ENCODE results near the gene NCKAP1.
A peak's percentile ranks its signal among the peaks of the same experiment; 100 is the strongest.

The NCKAP1 gene

GRCh38 chr2:182870227-182870626 is 168.0 kb downstream of the NCKAP1 start:
- no peak for DNase-seq (ENCODE audit: low read depth)

GRCh38 chr2:182868054-182868796 is 170.0 kb downstream of the NCKAP1 start:
- DNase-seq (ENCODE audit: low read depth): no peak
- H3K4me3 ChIP-seq (ENCODE audit: low read depth, low read length): no peak overlapping the region
- in situ Hi-C loops (cut with HindIII; ENCODE audit: low sequenced_read_pairs): no loop called here
- TF ChIP-seq CTCF (IDR thresholded peaks at IDR 0.05; ENCODE audit: low read depth, low read length, missing control alignments): no peak

More at GRCh38 chr2:182870227-182870626, 168.0 kb downstream of the NCKAP1 start:
- in situ Hi-C loops (cut with HindIII; ENCODE audit: low sequenced_read_pairs): no loop called here
- peak; percentile 18 for TF ChIP-seq CTCF (IDR thresholded peaks at IDR 0.05; ENCODE audit: low read depth, low read length, missing control alignments)
- H3K4me3 ChIP-seq (ENCODE audit: low read depth, low read length): no peak overlapping the region

GRCh38 chr2:182867426-182868053 is 170.7 kb downstream of the NCKAP1 start:
- peak overlapping the region; percentile 45 for H3K4me3 ChIP-seq (ENCODE audit: low read depth, low read length)
- in situ Hi-C loops (cut with HindIII; ENCODE audit: low sequenced_read_pairs): no loop called here
- DNase-seq (ENCODE audit: low read depth): no peak
- no peak for TF ChIP-seq CTCF (IDR thresholded peaks at IDR 0.05; ENCODE audit: low read depth, low read length, missing control alignments)

- H3K4me3 ChIP-seq (ENCODE audit: low read depth, low read length): peak within 1 kb of the TSS; percentile 45
- DNase-seq (ENCODE audit: low read depth): peak; percentile 40
Observed at GRCh38 chr2:182866461-182867406, 171.5 kb downstream of the NCKAP1 start, which contains the start of gene FRZB. Gene FRZB (minus strand): TSS chr2:182866637. CDS start chr2:182866552, 85 bp downstream.

GRCh38 chr2:182866095-182866460 is 172.2 kb downstream of the NCKAP1 start:
- H3K4me3 ChIP-seq (ENCODE audit: low read depth, low read length): peak overlapping the region; percentile 45
- in situ Hi-C loops (cut with HindIII; ENCODE audit: low sequenced_read_pairs): no loop called here
- DNase-seq (ENCODE audit: low read depth): no peak
- no peak for TF ChIP-seq CTCF (IDR thresholded peaks at IDR 0.05; ENCODE audit: low read depth, low read length, missing control alignments)

More at GRCh38 chr2:182866461-182867406, 171.5 kb downstream of the NCKAP1 start, which contains the start of gene FRZB:
- in situ Hi-C loops (cut with HindIII; ENCODE audit: low sequenced_read_pairs): no loop called here
- no peak for TF ChIP-seq CTCF (IDR thresholded peaks at IDR 0.05; ENCODE audit: low read depth, low read length, missing control alignments)

GRCh38 chr2:182864949-182865570 is 173.2 kb downstream of the NCKAP1 start:
- in situ Hi-C loops (cut with HindIII; ENCODE audit: low sequenced_read_pairs): no loop called here
- no peak for TF ChIP-seq CTCF (IDR thresholded peaks at IDR 0.05; ENCODE audit: low read depth, low read length, missing control alignments)
- H3K4me3 ChIP-seq (ENCODE audit: low read depth, low read length): no peak overlapping the region
- no peak for DNase-seq (ENCODE audit: low read depth)
